ENCODE measurements around the gene SIGLEC6. TPM values are rescaled to one million over a fixed set of nuclear protein-coding genes. Genes with fewer than 3 reads are reported as not detected.

Gene SIGLEC6
- total RNA-seq, 1 experiment from 2014 or later = 0.31 TPM

DNA sequence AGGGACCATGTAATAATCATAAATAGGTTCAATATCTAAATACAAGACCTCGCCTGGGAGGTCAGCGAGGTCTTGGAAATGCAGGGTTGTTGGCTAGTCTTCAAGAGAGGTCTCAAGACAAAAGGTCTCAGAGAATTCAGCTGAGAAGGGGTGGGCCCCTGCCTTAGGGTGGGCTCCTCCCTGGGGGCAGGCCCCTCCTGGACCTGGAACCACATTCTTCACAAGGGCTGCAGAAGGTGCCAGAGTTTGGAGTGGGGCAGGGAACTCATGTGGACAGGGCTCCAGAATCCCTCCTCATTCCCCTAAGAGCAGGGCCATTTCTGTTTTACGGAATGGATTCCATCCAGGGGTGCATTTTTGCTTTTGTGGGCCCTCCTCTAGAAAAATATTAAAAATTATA, 43.0 kb downstream of the SIGLEC6 start:
- H3K23ac ChIP-seq (ENCODE audit: insufficient read length, low read depth, low read length) = no peak overlapping the region
- TF ChIP-seq, protein P1, sequence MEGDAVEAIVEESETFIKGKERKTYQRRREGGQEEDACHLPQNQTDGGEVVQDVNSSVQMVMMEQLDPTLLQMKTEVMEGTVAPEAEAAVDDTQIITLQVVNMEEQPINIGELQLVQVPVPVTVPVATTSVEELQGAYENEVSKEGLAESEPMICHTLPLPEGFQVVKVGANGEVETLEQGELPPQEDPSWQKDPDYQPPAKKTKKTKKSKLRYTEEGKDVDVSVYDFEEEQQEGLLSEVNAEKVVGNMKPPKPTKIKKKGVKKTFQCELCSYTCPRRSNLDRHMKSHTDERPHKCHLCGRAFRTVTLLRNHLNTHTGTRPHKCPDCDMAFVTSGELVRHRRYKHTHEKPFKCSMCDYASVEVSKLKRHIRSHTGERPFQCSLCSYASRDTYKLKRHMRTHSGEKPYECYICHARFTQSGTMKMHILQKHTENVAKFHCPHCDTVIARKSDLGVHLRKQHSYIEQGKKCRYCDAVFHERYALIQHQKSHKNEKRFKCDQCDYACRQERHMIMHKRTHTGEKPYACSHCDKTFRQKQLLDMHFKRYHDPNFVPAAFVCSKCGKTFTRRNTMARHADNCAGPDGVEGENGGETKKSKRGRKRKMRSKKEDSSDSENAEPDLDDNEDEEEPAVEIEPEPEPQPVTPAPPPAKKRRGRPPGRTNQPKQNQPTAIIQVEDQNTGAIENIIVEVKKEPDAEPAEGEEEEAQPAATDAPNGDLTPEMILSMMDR (conservative IDR thresholded peaks at IDR 0.05) = no peak
- no peak overlapping the region for H3K56ac ChIP-seq (ENCODE audit: insufficient read length, low read depth, low read length)
- H2BK5ac ChIP-seq (ENCODE audit: insufficient read length, low read length) = no peak overlapping the region
- no peak overlapping the region for H3T11ph ChIP-seq (ENCODE audit: low read length)
- no peaks in the 10 kb centered on the region for H3K23me2 ChIP-seq (ENCODE audit: insufficient read length, low read depth, low read length, poor library complexity, severe bottlenecking)
- no peak overlapping the region for H3K14ac ChIP-seq (ENCODE audit: insufficient read depth, low read length)
- no peaks in the 10 kb centered on the region for H3K79me1 ChIP-seq (ENCODE audit: insufficient read depth, low read depth, low read length, poor library complexity, severe bottlenecking)
- H4K8ac ChIP-seq (replicated peaks; ENCODE audit: insufficient read length, low read depth, low read length) = no peak overlapping the region
- no peaks in the 10 kb centered on the region for H3K79me2 ChIP-seq (ENCODE audit: insufficient read depth, low read length)
- H3K4me2 ChIP-seq (ENCODE audit: insufficient read depth, insufficient read length, low read length) = no peak overlapping the region
- no peak overlapping the region for H2BK20ac ChIP-seq (ENCODE audit: low read depth, low read length, poor library complexity, severe bottlenecking)
- no peak for DNase-seq
- no peak overlapping the region for H3K27ac Mint-ChIP-seq
- no peak overlapping the region for H3K4me3 Mint-ChIP-seq
- H3K4ac ChIP-seq (ENCODE audit: low read depth, low read length) = no peak overlapping the region
- H4K5ac ChIP-seq (ENCODE audit: insufficient read length, low read depth, low read length) = no peak overlapping the region
- H2BK120ac ChIP-seq (ENCODE audit: low read depth, low read length, poor library complexity, severe bottlenecking) = no peak overlapping the region
- no peak overlapping the region for H2AK5ac ChIP-seq (ENCODE audit: insufficient read length, low read length)
- no peaks in the 10 kb centered on the region for H3K9me3 ChIP-seq (ENCODE audit: control insufficient read depth, low read depth, low read length)
- no peak overlapping the region for H4K91ac ChIP-seq (ENCODE audit: insufficient read length, low read depth, low read length)
- H3K27me3 ChIP-seq (ENCODE audit: insufficient read depth, low read length) = no peaks in the 10 kb centered on the region
- H3K18ac ChIP-seq (ENCODE audit: insufficient read length, low read depth, low read length) = no peak overlapping the region
- WGBS (ENCODE audit: extremely low coverage, insufficient read length, low lambda C conversion rate) = no CpG with 5 or more reads among the region's 3 CpGs
- no peak overlapping the region for H2AFZ ChIP-seq (ENCODE audit: low read length)
- peaks cover 54 to 89% of the 10 kb centered on the region in 2 experiments for H3K9me3 Mint-ChIP-seq
- H3K4me1 ChIP-seq (ENCODE audit: insufficient read depth, low read length) = no peaks in the 10 kb centered on the region
- H3K4me1 Mint-ChIP-seq = no peaks in the 10 kb centered on the region
- no peak overlapping the region for H2BK12ac ChIP-seq (ENCODE audit: insufficient read length, low read depth, low read length)
- H2BK15ac ChIP-seq (ENCODE audit: low read depth, low read length) = no peak overlapping the region
- H3K27me3 Mint-ChIP-seq (ENCODE audit: low read depth) = peaks cover 30% of the 10 kb centered on the region
- H3K27ac ChIP-seq (ENCODE audit: insufficient read length, low read depth, low read length) = no peak overlapping the region
- H4K20me1 ChIP-seq (ENCODE audit: control insufficient read depth, insufficient read depth, insufficient read length) = no peaks in the 10 kb centered on the region
- no peak overlapping the region for H3K9ac ChIP-seq (ENCODE audit: extremely low read depth, insufficient read length, low read length)
- H3K36me3 Mint-ChIP-seq (ENCODE audit: insufficient read depth in 1 of 3, low read depth in 3 of 3) = peaks cover 0 to 9% (median 3%) of the 10 kb centered on the region in 3 experiments; a peak in 3 of 7 replicates

All from H9 (cell line).